NCI-H1694 treated with DMSO at 0.1 percent for 48 hours (cell line): Measurements from ENCODE around the gene DLG2.

Experiments used
- DNase-seq: peaks from one replicate; lab custom pipeline; 2025; lab: John Stamatoyannopoulos, UW

DLG2 gene

GRCh38 chr11:84471501-84471900 lies 1155.6 kb downstream of the DLG2 start:
- no peak for DNase-seq

GRCh38 chr11:84468235-84468634 lies 1158.9 kb downstream of the DLG2 start:
- DNase-seq: no peak

GRCh38 chr11:84465040-84465439 lies 1162.1 kb downstream of the DLG2 start:
- DNase-seq: no peak

- DNase-seq: no peak
These were observed 1171.5 kb downstream of the DLG2 start for GRCh38 chr11:84455691-84456090.

GRCh38 chr11:84452211-84452610 lies 1174.9 kb downstream of the DLG2 start:
- DNase-seq: no peak

- DNase-seq: no peak
These were observed 1188.6 kb downstream of the DLG2 start for GRCh38 chr11:84438565-84438964.

- DNase-seq: no peak
These were observed 1189.8 kb downstream of the DLG2 start for GRCh38 chr11:84437071-84437980.

- DNase-seq: no peak
These were observed 1196.5 kb downstream of the DLG2 start for GRCh38 chr11:84430661-84431060.

GRCh38 chr11:84425673-84426072 lies 1201.5 kb downstream of the DLG2 start:
- DNase-seq: no peak

GRCh38 chr11:84420271-84420670 lies 1206.9 kb downstream of the DLG2 start:
- no peak for DNase-seq

GRCh38 chr11:84419616-84420015 lies 1207.5 kb downstream of the DLG2 start:
- DNase-seq: no peak

GRCh38 chr11:84414920-84415319 lies 1212.2 kb downstream of the DLG2 start:
- DNase-seq: no peak

GRCh38 chr11:84413549-84413948 lies 1213.6 kb downstream of the DLG2 start:
- DNase-seq: no peak

- DNase-seq: no peak
These were observed 1214.3 kb downstream of the DLG2 start for GRCh38 chr11:84412862-84413261.

- no peak for DNase-seq
These were observed 1218.2 kb downstream of the DLG2 start for GRCh38 chr11:84408946-84409411.

- DNase-seq: no peak
These were observed 1220.1 kb downstream of the DLG2 start for GRCh38 chr11:84407091-84407490.

- no peak for DNase-seq
These were observed 1229.0 kb downstream of the DLG2 start for GRCh38 chr11:84398017-84398626.

GRCh38 chr11:84396521-84396920 lies 1230.6 kb downstream of the DLG2 start:
- DNase-seq: no peak

- no peak for DNase-seq
These were observed 1236.6 kb downstream of the DLG2 start for GRCh38 chr11:84390441-84391078.

- no peak for DNase-seq
These were observed 1237.4 kb downstream of the DLG2 start for GRCh38 chr11:84389696-84390095.

GRCh38 chr11:84384731-84385130 lies 1242.4 kb downstream of the DLG2 start:
- peak; percentile 12 for DNase-seq

- no peak for DNase-seq
These were observed 1243.6 kb downstream of the DLG2 start for GRCh38 chr11:84383576-84383975.

GRCh38 chr11:84381666-84382065 lies 1245.5 kb downstream of the DLG2 start:
- no peak for DNase-seq
